ENCODE data around the gene SNED1.

The SNED1 gene

DNA sequence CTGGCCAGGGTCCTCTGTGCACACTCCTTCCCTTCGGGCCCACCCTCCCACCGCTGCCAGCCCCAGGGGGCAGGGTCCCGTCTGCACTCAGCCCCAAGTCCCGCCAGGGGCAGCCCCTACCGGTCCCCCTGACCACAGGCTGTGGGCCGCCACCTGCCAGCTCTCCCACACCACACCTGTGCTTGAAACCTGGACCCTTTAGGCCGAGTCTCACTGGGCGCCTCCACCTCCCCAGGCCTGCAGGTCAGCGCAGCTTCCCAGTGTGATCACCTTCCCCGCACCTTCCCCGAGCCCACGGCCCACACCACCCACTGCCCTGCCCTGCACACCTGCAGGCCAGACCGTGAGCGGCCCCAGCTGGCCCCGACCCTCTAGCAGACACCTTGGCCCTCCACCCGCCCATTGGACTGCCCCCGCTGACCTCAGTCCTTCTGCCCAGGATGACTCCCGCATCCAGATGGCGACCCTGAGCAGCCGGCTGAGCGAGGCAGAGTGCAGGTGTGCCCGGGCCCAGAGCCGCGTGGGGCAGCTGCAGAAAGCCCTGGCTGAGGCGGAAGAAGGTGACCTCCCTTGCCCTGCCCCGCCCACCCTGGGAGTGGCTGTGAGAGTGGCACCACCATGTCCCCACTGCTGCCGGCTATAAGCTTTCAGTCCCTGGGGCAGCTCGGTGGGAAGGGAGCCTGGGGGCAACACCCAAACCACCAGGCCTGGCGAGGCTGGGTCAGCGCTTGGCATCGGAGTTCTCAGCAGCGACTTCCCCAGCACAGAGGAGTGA, 31.3 kb upstream of the SNED1 start:
- TF ChIP-seq, protein P1, sequence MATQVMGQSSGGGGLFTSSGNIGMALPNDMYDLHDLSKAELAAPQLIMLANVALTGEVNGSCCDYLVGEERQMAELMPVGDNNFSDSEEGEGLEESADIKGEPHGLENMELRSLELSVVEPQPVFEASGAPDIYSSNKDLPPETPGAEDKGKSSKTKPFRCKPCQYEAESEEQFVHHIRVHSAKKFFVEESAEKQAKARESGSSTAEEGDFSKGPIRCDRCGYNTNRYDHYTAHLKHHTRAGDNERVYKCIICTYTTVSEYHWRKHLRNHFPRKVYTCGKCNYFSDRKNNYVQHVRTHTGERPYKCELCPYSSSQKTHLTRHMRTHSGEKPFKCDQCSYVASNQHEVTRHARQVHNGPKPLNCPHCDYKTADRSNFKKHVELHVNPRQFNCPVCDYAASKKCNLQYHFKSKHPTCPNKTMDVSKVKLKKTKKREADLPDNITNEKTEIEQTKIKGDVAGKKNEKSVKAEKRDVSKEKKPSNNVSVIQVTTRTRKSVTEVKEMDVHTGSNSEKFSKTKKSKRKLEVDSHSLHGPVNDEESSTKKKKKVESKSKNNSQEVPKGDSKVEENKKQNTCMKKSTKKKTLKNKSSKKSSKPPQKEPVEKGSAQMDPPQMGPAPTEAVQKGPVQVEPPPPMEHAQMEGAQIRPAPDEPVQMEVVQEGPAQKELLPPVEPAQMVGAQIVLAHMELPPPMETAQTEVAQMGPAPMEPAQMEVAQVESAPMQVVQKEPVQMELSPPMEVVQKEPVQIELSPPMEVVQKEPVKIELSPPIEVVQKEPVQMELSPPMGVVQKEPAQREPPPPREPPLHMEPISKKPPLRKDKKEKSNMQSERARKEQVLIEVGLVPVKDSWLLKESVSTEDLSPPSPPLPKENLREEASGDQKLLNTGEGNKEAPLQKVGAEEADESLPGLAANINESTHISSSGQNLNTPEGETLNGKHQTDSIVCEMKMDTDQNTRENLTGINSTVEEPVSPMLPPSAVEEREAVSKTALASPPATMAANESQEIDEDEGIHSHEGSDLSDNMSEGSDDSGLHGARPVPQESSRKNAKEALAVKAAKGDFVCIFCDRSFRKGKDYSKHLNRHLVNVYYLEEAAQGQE (IDR thresholded peaks at IDR 0.05; ENCODE audit: insufficient read depth in 1 of 2, low read depth in 2 of 2, low read length in 2 of 2): no peak
- TF ChIP-seq POLR2AphosphoS5 (IDR thresholded peaks at IDR 0.05; ENCODE audit: low read depth, low read length) (no peak), SIN3A (IDR thresholded peaks at IDR 0.05; ENCODE audit: borderline replicate concordance, insufficient read depth, low read length) (no peak), TAF1 (IDR thresholded peaks at IDR 0.05; ENCODE audit: borderline replicate concordance, insufficient read depth, low read length) (no peak), FOXP2 (optimal IDR thresholded peaks at IDR 0.05; ENCODE audit: borderline replicate concordance, extremely low read depth, extremely low read length, insufficient read depth) (no peak)

DNA sequence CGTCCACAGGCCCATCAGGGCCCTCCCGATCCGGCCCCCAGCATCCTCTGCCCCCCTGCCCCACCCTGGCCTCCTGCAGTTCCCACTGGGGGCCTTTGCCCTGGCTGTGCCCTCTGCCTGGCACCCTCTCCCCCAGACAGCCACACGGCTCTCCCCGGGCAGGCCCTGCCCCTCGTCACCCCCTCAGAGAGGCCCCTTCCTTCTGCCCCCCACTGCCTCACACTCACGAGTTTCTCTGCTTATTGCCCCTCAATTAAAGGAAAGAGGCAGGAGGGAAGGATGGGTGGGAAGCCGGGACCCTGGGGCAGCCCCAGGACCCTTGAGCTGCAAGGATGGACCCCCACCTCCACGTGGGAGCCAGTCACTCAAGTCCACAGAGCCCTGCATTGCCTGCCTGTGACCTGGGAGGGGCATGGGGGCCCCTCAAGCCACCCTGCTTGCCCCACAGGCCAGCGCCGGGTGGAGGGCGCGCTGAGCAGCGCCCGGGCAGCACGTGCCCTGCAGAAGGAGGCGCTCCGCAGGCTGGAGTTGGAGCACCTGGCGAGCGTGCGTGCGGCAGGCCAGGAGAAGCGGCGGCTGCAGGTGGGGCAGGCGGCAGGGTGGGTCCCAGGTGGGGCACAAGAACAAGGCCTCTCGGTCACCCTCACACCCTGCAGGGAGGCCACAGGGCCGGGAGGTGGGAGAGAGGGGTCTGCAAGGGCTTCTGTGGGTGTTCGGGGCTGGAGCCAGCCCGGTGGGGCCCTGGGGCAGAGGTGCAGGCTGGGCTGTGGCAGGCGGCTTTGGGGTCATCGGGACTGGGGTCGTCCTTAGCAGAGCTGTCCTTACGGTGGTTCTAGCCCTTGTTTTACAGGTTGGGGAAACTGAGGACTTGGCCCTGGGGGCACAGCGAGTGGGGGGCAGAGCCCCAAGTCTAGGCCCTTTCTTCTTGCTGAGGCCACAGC, 30.5 kb upstream of the SNED1 start:
- TF ChIP-seq FOXP2 (optimal IDR thresholded peaks at IDR 0.05; ENCODE audit: borderline replicate concordance, extremely low read depth, extremely low read length, insufficient read depth) (no peak), SIN3A (IDR thresholded peaks at IDR 0.05; ENCODE audit: borderline replicate concordance, insufficient read depth, low read length) (no peak), TAF1 (IDR thresholded peaks at IDR 0.05; ENCODE audit: borderline replicate concordance, insufficient read depth, low read length) (no peak), POLR2AphosphoS5 (IDR thresholded peaks at IDR 0.05; ENCODE audit: low read depth, low read length) (no peak)
- TF ChIP-seq, protein P1 (IDR thresholded peaks at IDR 0.05; ENCODE audit: insufficient read depth in 1 of 2, low read depth in 2 of 2, low read length in 2 of 2): no peak

- TF ChIP-seq, protein P1 (IDR thresholded peaks at IDR 0.05; ENCODE audit: insufficient read depth in 1 of 2, low read depth in 2 of 2, low read length in 2 of 2): no peak
- no peak for TF ChIP-seq FOXP2 (optimal IDR thresholded peaks at IDR 0.05; ENCODE audit: borderline replicate concordance, extremely low read depth, extremely low read length, insufficient read depth)
- TF ChIP-seq POLR2AphosphoS5 (IDR thresholded peaks at IDR 0.05; ENCODE audit: low read depth, low read length): no peak
- no peak for TF ChIP-seq SIN3A (IDR thresholded peaks at IDR 0.05; ENCODE audit: borderline replicate concordance, insufficient read depth, low read length)
- no peak for TF ChIP-seq TAF1 (IDR thresholded peaks at IDR 0.05; ENCODE audit: borderline replicate concordance, insufficient read depth, low read length)
Observed at GRCh38 chr2:240968731-240969624, 29.4 kb upstream of the SNED1 start.

DNA sequence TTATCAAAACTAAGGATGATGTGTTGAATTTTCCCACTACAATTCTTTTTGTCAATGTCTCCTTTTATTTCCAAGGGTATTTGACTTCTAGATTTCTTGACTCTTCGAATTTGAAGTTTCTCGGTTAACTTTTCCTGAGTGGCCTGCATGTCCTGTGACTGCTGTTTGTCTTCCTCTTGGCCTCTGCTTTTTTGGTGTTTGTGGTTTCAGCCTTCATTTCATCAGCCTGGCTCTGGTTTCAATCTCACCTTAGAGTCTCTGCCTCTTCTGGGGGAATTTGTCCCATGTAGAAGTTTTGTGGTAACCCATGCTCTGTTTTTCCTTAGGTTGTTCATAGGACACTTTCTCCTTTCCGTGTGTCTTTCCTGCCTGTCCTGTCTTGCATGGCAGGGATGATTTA, 28.3 kb upstream of the SNED1 start:
- TF ChIP-seq TAF1 (IDR thresholded peaks at IDR 0.05; ENCODE audit: borderline replicate concordance, insufficient read depth, low read length) (no peak), FOXP2 (optimal IDR thresholded peaks at IDR 0.05; ENCODE audit: borderline replicate concordance, extremely low read depth, extremely low read length, insufficient read depth) (no peak)
- TF ChIP-seq, protein P1 (IDR thresholded peaks at IDR 0.05; ENCODE audit: insufficient read depth in 1 of 2, low read depth in 2 of 2, low read length in 2 of 2): no peak
